HepG2 (cell line): Measurements from ENCODE around the gene HNRNPF. TPM values are rescaled to one million over a fixed set of nuclear protein-coding genes. Genes with fewer than 3 reads are reported as not detected.
A peak's percentile ranks its signal among the peaks of the same experiment; 100 is the strongest.

ENCODE experiments used
- ATAC-seq: fragments of 200-7000 bp; cut with Tn5 transposase; 3 replicates; pipeline ENCODE4 v1.9.1; 2020; ENCODE audit warnings: mild to moderate bottlenecking, moderate library complexity
- BruUV-seq: library from RNA; stranded (reverse); fragments of 400-500 nt; replicated peaks from 2 replicates; lab custom pipeline; 2021; lab: Mats Ljungman, UMichigan
- CTCF ChIA-PET: fragments of 300-600 bp; formaldehyde crosslinking; extraction: SDS; loops from one replicate; lab custom pipeline; 2021; ENCODE audit warnings: low total read pairs, inconsistent platforms, low intra/inter-chr PET ratio; lab: Yijun Ruan, JAX
- POLR2A ChIA-PET: fragments of 350-600 bp; sonication (Branson Sonifier 250); formaldehyde crosslinking; loops from one replicate; lab custom pipeline; 2020; ENCODE audit warnings: antibody characterized with exemption, inconsistent platforms; lab: Yijun Ruan, JAX
- DNase-seq: peaks from one replicate; pipeline ENCODE4 v3.0.0-alpha.2; 2015; ENCODE audit warnings: low spot score
- FAIRE-seq: peaks from 3 replicates; lab custom pipeline; 2011; peaks lifted over from hg19 to GRCh38; lab: Jason Lieb, UNC
- H2AFZ ChIP-seq: one replicate; pipeline ENCODE4 v1.6.1; 2011; ENCODE audit warnings: low read length, inconsistent platforms
- H3K27ac ChIP-seq: fragments of 300-600 bp; 3 replicates; pipeline ENCODE4 v1.8.0; 2011; ENCODE audit warnings: mixed run types, mild to moderate bottlenecking, mixed read lengths, low read length, inconsistent platforms; ENCODE audit not compliant: insufficient read depth; ENCODE audit errors: extremely low read length
- H3K27me3 ChIP-seq, 2 experiments: fragments of 200-600 bp in 1 of 2; 2 replicates in 1 of 2; 3 replicates in 1 of 2; pipeline versions ENCODE4 v1.6.0 to v1.8.0; 2011; ENCODE audit warnings: low read length in 2 of 2, mild to moderate bottlenecking in 2 of 2, moderate library complexity in 2 of 2, inconsistent platforms in 1 of 2; ENCODE audit not compliant: insufficient read depth in 2 of 2, control insufficient read depth in 1 of 2
- H3K36me3 ChIP-seq, 2 experiments: fragments of 200-600 bp in 1 of 2; replicated peaks in 1 of 2; 2 replicates in 1 of 2; 3 replicates in 1 of 2; pipeline versions ENCODE4 v1.5.1 to v1.8.0; 2011; ENCODE audit warnings: low read length in 2 of 2, inconsistent platforms in 1 of 2; ENCODE audit not compliant: insufficient read depth in 2 of 2, control insufficient read depth in 1 of 2
- H3K4me1 ChIP-seq: 2 replicates; pipeline ENCODE4 v1.5.1; 2012; ENCODE audit warnings: low read length, inconsistent platforms; ENCODE audit not compliant: insufficient read depth
- H3K4me2 ChIP-seq: 2 replicates; pipeline ENCODE4 v1.6.0; 2011; ENCODE audit warnings: low read depth, low read length, inconsistent platforms
- H3K4me3 ChIP-seq, 3 experiments: fragments of 200-600 bp in 1 of 3; sonication (generic), shearing (Covaris generic) in 1 of 3; replicated peaks in 1 of 3; 2 replicates each; pipeline ENCODE4 v1.5.1; 2011 to 2016; ENCODE audit warnings: low read length in 3 of 3, inconsistent platforms in 2 of 3, low read depth in 2 of 3, mild to moderate bottlenecking in 2 of 3, control low read depth in 1 of 3, mixed read lengths in 1 of 3; ENCODE audit not compliant: insufficient read depth in 1 of 3
- H3K79me2 ChIP-seq: one replicate; pipeline ENCODE4 v1.6.1; 2011; ENCODE audit warnings: low read length, inconsistent platforms; ENCODE audit not compliant: insufficient read depth
- H3K9ac ChIP-seq: 2 replicates; pipeline ENCODE4 v1.6.0; 2011; ENCODE audit warnings: mild to moderate bottlenecking, low read depth, low read length, inconsistent platforms; ENCODE audit not compliant: insufficient read depth
- H3K9me3 ChIP-seq: 2 replicates; pipeline ENCODE4 v1.5.1; 2012; ENCODE audit warnings: mild to moderate bottlenecking, low read length
- H4K20me1 ChIP-seq: 2 replicates; pipeline ENCODE4 v1.6.0; 2011; ENCODE audit warnings: inconsistent platforms, mild to moderate bottlenecking, low read length, moderate library complexity; ENCODE audit not compliant: insufficient read depth
- CEBPB ChIP-seq: IDR thresholded peaks from 2 replicates; pipeline ENCODE4 v1.6.1; 2011; ENCODE audit warnings: low read depth, low read length, improper control_type of control experiment, borderline replicate concordance
- GRHL1 ChIP-seq: sonication (generic); formaldehyde crosslinking; conservative IDR thresholded peaks from 2 replicates; pipeline ENCODE4 v1.8.0; 2022; ENCODE audit warnings: missing genetic modification reagents
- JUNB ChIP-seq: sonication (generic); formaldehyde crosslinking; IDR thresholded peaks from 2 replicates; pipeline ENCODE4 v1.8.0; 2022; ENCODE audit warnings: missing genetic modification reagents, mild to moderate bottlenecking, borderline replicate concordance
- RAD51 ChIP-seq: fragments of 450-650 bp; IDR thresholded peaks from 2 replicates; pipeline ENCODE4 v1.6.1; 2016; ENCODE audit warnings: borderline replicate concordance
- RXRA ChIP-seq: sonication (generic); formaldehyde crosslinking; IDR thresholded peaks from 2 replicates; pipeline ENCODE4 v1.5.1; 2020; ENCODE audit warnings: missing genetic modification reagents
- THAP11 ChIP-seq: IDR thresholded peaks from 2 replicates; pipeline ENCODE4 v1.6.1; 2016; ENCODE audit warnings: missing biosample characterization, missing genetic modification reagents
- ZFP37 ChIP-seq: sonication (generic); formaldehyde crosslinking; IDR thresholded peaks from 2 replicates; pipeline ENCODE4 v1.4.0; 2020; ENCODE audit warnings: missing genetic modification reagents, borderline replicate concordance
- ZNF33A ChIP-seq: sonication (generic); formaldehyde crosslinking; IDR thresholded peaks from 2 replicates; pipeline ENCODE4 v1.5.1; 2020; ENCODE audit warnings: missing genetic modification reagents, mild to moderate bottlenecking, moderate library complexity, borderline replicate concordance
- ZNF75D ChIP-seq: sonication (generic); formaldehyde crosslinking; IDR thresholded peaks from 2 replicates; pipeline ENCODE4 v1.8.1; 2023; ENCODE audit warnings: missing genetic modification reagents, mild to moderate bottlenecking, borderline replicate concordance
- WGBS: methylation state at CpG from one replicate; pipeline ENCODE4 v1.1.6; 2017; ENCODE audit warnings: low lambda C conversion rate; 5-methylcytosine and 5-hydroxymethylcytosine counted together
- in situ Hi-C: cut with HindIII; loops from 2 replicates; pipeline ENCODE4 v1.10.0; 2017; ENCODE audit warnings: low pct_unique_long_range_greater_than_20kb; ENCODE audit not compliant: extremely low pct_ligation_motif_present
- intact Hi-C: fragments of 100-400 bp; cut with micrococcal nuclease; formaldehyde crosslinking; loops from one replicate; pipeline ENCODE4 v1.10.0; 2022; ENCODE audit not compliant: unreplicated experiment
- polyA plus RNA-seq, 8 experiments: library from polyadenylated mRNA; depleted of rRNA in 3 of 8; stranded (reverse) in 7 of 8; unstranded in 1 of 8; fragments of >200 nt; fragmentation: Illumina TruSeq in 4 of 8; extraction: Trizol in 4 of 8; gene quantifications; 2 replicates each; pipeline versions ENCODE4 v1.2.1 to v1.2.3, GENCODE V29; 2011 to 2016; ENCODE audit warnings: low read depth in 4 of 8, missing spikeins in 1 of 8, mixed read lengths in 1 of 8; ENCODE audit not compliant: insufficient read depth in 1 of 8
- total RNA-seq, 5 experiments: library from RNA; depleted of rRNA; stranded (reverse); fragments of >200 nt; fragmentation: Illumina TruSeq; extraction: Trizol; gene quantifications; 2 replicates each; pipeline ENCODE4 v1.2.3, GENCODE V29; 2016; ENCODE audit warnings: low read depth in 1 of 5
- TF ChIP-seq, protein P1 (sequence below): sonication (generic); formaldehyde crosslinking; IDR thresholded peaks from 2 replicates; pipeline ENCODE4 v1.4.0; 2020; ENCODE audit warnings: mild to moderate bottlenecking, missing genetic modification reagents
- TF ChIP-seq, protein P2 (sequence below): sonication (generic); formaldehyde crosslinking; IDR thresholded peaks from 2 replicates; pipeline ENCODE4 v1.5.1; 2020; ENCODE audit warnings: mild to moderate bottlenecking, missing genetic modification reagents, borderline replicate concordance
- TF ChIP-seq, protein P3 (sequence below): sonication (generic); formaldehyde crosslinking; IDR thresholded peaks from 2 replicates; pipeline ENCODE4 v1.8.1; 2022; ENCODE audit warnings: low read depth, mild to moderate bottlenecking, missing genetic modification reagents

Gene HNRNPF
- total and polyA plus RNA-seq, 2 of the 13 experiments (the other 11 are each of a cell fraction or from before 2014, with no cell fraction given), result 166 to 308 TPM

GRCh38 chr10:43424416-43424815, 15.4 kb upstream of the HNRNPF start:
- intact Hi-C loops (no loop called here), in situ Hi-C loops (loop anchor here (25.0 kb wide), 1 partner anchor 1538 kb away; the partner anchor contains the start of gene RASSF4)
- H4K20me1 ChIP-seq, result no peaks in the 10 kb centered on the region
- POLR2A ChIA-PET, result no interaction called here
- no peak overlapping the region for H2AFZ ChIP-seq
- H3K4me1 ChIP-seq, result peaks cover 55% of the 10 kb centered on the region
- no peak overlapping the region for H3K4me2 ChIP-seq
- no peak overlapping the region for H3K4me3 ChIP-seq
- WGBS, result 63% methylated on average over 6 of the region's 6 CpGs
- H3K27me3 ChIP-seq, result no peaks in the 10 kb centered on the region
- CTCF ChIA-PET, result no interaction called here
- no peak for ATAC-seq
- no peaks in the 10 kb centered on the region for H3K79me2 ChIP-seq
- no peak for DNase-seq
- H3K9ac ChIP-seq, result no peak overlapping the region
- no peaks in the 10 kb centered on the region for H3K36me3 ChIP-seq
- no peak overlapping the region for H3K27ac ChIP-seq
- no TSS peak for BruUV-seq
- FAIRE-seq, result peak; percentile 23
- H3K9me3 ChIP-seq, result no peaks in the 10 kb centered on the region
- TF ChIP-seq GRHL1 (no peak), ZNF33A (CRISPR knock-in tag) (no peak), ZNF75D (no peak), THAP11 (CRISPR knock-in tag) (no peak), CEBPB (peak; percentile 86), RAD51 (no peak), JUNB (CRISPR knock-in tag) (no peak), RXRA (no peak), ZFP37 (CRISPR knock-in tag) (no peak)
- TF ChIP-seq, protein P1, sequence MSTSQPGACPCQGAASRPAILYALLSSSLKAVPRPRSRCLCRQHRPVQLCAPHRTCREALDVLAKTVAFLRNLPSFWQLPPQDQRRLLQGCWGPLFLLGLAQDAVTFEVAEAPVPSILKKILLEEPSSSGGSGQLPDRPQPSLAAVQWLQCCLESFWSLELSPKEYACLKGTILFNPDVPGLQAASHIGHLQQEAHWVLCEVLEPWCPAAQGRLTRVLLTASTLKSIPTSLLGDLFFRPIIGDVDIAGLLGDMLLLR, result no peak
- TF ChIP-seq, protein P2, sequence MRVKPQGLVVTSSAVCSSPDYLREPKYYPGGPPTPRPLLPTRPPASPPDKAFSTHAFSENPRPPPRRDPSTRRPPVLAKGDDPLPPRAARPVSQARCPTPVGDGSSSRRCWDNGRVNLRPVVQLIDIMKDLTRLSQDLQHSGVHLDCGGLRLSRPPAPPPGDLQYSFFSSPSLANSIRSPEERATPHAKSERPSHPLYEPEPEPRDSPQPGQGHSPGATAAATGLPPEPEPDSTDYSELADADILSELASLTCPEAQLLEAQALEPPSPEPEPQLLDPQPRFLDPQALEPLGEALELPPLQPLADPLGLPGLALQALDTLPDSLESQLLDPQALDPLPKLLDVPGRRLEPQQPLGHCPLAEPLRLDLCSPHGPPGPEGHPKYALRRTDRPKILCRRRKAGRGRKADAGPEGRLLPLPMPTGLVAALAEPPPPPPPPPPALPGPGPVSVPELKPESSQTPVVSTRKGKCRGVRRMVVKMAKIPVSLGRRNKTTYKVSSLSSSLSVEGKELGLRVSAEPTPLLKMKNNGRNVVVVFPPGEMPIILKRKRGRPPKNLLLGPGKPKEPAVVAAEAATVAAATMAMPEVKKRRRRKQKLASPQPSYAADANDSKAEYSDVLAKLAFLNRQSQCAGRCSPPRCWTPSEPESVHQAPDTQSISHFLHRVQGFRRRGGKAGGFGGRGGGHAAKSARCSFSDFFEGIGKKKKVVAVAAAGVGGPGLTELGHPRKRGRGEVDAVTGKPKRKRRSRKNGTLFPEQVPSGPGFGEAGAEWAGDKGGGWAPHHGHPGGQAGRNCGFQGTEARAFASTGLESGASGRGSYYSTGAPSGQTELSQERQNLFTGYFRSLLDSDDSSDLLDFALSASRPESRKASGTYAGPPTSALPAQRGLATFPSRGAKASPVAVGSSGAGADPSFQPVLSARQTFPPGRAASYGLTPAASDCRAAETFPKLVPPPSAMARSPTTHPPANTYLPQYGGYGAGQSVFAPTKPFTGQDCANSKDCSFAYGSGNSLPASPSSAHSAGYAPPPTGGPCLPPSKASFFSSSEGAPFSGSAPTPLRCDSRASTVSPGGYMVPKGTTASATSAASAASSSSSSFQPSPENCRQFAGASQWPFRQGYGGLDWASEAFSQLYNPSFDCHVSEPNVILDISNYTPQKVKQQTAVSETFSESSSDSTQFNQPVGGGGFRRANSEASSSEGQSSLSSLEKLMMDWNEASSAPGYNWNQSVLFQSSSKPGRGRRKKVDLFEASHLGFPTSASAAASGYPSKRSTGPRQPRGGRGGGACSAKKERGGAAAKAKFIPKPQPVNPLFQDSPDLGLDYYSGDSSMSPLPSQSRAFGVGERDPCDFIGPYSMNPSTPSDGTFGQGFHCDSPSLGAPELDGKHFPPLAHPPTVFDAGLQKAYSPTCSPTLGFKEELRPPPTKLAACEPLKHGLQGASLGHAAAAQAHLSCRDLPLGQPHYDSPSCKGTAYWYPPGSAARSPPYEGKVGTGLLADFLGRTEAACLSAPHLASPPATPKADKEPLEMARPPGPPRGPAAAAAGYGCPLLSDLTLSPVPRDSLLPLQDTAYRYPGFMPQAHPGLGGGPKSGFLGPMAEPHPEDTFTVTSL, result no peak
- TF ChIP-seq, protein P3, sequence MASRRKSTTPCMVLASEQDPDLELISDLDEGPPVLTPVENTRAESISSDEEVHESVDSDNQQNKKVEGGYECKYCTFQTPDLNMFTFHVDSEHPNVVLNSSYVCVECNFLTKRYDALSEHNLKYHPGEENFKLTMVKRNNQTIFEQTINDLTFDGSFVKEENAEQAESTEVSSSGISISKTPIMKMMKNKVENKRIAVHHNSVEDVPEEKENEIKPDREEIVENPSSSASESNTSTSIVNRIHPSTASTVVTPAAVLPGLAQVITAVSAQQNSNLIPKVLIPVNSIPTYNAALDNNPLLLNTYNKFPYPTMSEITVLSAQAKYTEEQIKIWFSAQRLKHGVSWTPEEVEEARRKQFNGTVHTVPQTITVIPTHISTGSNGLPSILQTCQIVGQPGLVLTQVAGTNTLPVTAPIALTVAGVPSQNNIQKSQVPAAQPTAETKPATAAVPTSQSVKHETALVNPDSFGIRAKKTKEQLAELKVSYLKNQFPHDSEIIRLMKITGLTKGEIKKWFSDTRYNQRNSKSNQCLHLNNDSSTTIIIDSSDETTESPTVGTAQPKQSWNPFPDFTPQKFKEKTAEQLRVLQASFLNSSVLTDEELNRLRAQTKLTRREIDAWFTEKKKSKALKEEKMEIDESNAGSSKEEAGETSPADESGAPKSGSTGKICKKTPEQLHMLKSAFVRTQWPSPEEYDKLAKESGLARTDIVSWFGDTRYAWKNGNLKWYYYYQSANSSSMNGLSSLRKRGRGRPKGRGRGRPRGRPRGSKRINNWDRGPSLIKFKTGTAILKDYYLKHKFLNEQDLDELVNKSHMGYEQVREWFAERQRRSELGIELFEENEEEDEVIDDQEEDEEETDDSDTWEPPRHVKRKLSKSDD (CRISPR knock-in tag), result no peak
